ENCODE measurements around the gene BIRC5. TPM values are rescaled to one million over a fixed set of nuclear protein-coding genes. Genes with fewer than 3 reads are reported as not detected.

The BIRC5 gene
- total RNA-seq, 4 donors from 2014 or later, result 3.7 to 9.6 (median 5.5) TPM

- Histone ChIP-seq H3K36me3 (no peaks in the 10 kb centered on the region), H3K4me3 (no peak overlapping the region), H3K27me3 (no peaks in the 10 kb centered on the region), H3K9me3 (no peaks in the 10 kb centered on the region), H3K4me1 (peaks cover 21% of the 10 kb centered on the region), H3K27ac (peak overlapping the region; percentile 26)
- 89% methylated on average over 10 of the region's 10 CpGs for WGBS
- no peak for TF ChIP-seq CTCF (IDR thresholded peaks at IDR 0.05)
- TF ChIP-seq POLR2AphosphoS5 (IDR thresholded peaks at IDR 0.05), result no peak
- TF ChIP-seq POLR2A (IDR thresholded peaks at IDR 0.05), result no peak
- TF ChIP-seq EP300 (IDR thresholded peaks at IDR 0.05), result no peak
- no peak for DNase-seq (ENCODE audit: low spot score in 2 of 2)
Measured at GRCh38 chr17:78184351-78184750, 29.7 kb upstream of the BIRC5 start.

GRCh38 chr17:78184868-78185267 lies 29.2 kb upstream of the BIRC5 start:
- Histone ChIP-seq H3K27ac (peak overlapping the region; percentile 26), H3K4me1 (peaks cover 21% of the 10 kb centered on the region), H3K9me3 (no peaks in the 10 kb centered on the region), H3K4me3 (no peak overlapping the region), H3K36me3 (no peaks in the 10 kb centered on the region), H3K27me3 (no peaks in the 10 kb centered on the region)
- no peak for DNase-seq (ENCODE audit: low spot score in 2 of 2)
- TF ChIP-seq EP300 (IDR thresholded peaks at IDR 0.05) (no peak), POLR2AphosphoS5 (IDR thresholded peaks at IDR 0.05) (no peak), POLR2A (IDR thresholded peaks at IDR 0.05) (no peak), CTCF (IDR thresholded peaks at IDR 0.05) (no peak)
- 83% methylated on average over 9 of the region's 9 CpGs for WGBS

- no peak for DNase-seq (ENCODE audit: low spot score in 2 of 2)
- Histone ChIP-seq H3K4me3 (peak overlapping the region; percentile 52), H3K36me3 (peaks cover 6% of the 10 kb centered on the region), H3K27me3 (no peaks in the 10 kb centered on the region), H3K9me3 (no peaks in the 10 kb centered on the region), H3K4me1 (peaks cover 21% of the 10 kb centered on the region), H3K27ac (no peak overlapping the region)
- WGBS, result 38% methylated on average over 10 of the region's 10 CpGs
- TF ChIP-seq POLR2AphosphoS5 (IDR thresholded peaks at IDR 0.05) (no peak), EP300 (IDR thresholded peaks at IDR 0.05) (no peak), POLR2A (IDR thresholded peaks at IDR 0.05) (no peak), CTCF (IDR thresholded peaks at IDR 0.05) (no peak)
Measured at GRCh38 chr17:78185981-78186691, 27.9 kb upstream of the BIRC5 start.

GRCh38 chr17:78186692-78187595 lies 27.1 kb upstream of the BIRC5 start, which contains the start of the genes AFMID and TK1:
TSS of gene AFMID (plus strand) at chr17:78187362. CDS start at chr17:78187371, 9 bp downstream.
TSS of gene TK1 (minus strand) at chr17:78187052. CDS start at chr17:78186994, 58 bp downstream.
- peaks cover 21% of the 10 kb centered on the region for H3K4me1 ChIP-seq

More at GRCh38 chr17:78186692-78187595, 27.1 kb upstream of the BIRC5 start, which contains the start of the genes AFMID and TK1:
- peaks cover 14% of the 10 kb centered on the region for H3K36me3 ChIP-seq
- TF ChIP-seq CTCF (IDR thresholded peaks at IDR 0.05) (peak; percentile 76 to 78), EP300 (IDR thresholded peaks at IDR 0.05) (no peak), POLR2AphosphoS5 (IDR thresholded peaks at IDR 0.05) (peak in 2 of 3 donors; percentile 65 to 66), POLR2A (IDR thresholded peaks at IDR 0.05) (peak in 1 of 2 donors; percentile 16)
- H3K27ac ChIP-seq, result peak within 1 kb of the TSS; percentile 70
- H3K4me3 ChIP-seq, result peak within 1 kb of the TSS; percentile 52
- WGBS, result 4% methylated on average over 34 of the region's 57 CpGs
- DNase-seq (ENCODE audit: low spot score in 2 of 2), result peak; percentile 97 to 98
- H3K27me3 ChIP-seq, result no peaks in the 10 kb centered on the region
- no peaks in the 10 kb centered on the region for H3K9me3 ChIP-seq
